Globus pallidus (tissue), 1 donor: ENCODE results near the gene SYT17.
A peak's percentile ranks its signal among the peaks of the same experiment; 100 is the strongest.

ENCODE experiments used
- DNase-seq: peaks from one replicate; pipeline ENCODE4 v3.0.0-alpha.2; 2015; ENCODE audit warnings: low spot score

The SYT17 gene, protein sequence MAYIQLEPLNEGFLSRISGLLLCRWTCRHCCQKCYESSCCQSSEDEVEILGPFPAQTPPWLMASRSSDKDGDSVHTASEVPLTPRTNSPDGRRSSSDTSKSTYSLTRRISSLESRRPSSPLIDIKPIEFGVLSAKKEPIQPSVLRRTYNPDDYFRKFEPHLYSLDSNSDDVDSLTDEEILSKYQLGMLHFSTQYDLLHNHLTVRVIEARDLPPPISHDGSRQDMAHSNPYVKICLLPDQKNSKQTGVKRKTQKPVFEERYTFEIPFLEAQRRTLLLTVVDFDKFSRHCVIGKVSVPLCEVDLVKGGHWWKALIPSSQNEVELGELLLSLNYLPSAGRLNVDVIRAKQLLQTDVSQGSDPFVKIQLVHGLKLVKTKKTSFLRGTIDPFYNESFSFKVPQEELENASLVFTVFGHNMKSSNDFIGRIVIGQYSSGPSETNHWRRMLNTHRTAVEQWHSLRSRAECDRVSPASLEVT

DNA sequence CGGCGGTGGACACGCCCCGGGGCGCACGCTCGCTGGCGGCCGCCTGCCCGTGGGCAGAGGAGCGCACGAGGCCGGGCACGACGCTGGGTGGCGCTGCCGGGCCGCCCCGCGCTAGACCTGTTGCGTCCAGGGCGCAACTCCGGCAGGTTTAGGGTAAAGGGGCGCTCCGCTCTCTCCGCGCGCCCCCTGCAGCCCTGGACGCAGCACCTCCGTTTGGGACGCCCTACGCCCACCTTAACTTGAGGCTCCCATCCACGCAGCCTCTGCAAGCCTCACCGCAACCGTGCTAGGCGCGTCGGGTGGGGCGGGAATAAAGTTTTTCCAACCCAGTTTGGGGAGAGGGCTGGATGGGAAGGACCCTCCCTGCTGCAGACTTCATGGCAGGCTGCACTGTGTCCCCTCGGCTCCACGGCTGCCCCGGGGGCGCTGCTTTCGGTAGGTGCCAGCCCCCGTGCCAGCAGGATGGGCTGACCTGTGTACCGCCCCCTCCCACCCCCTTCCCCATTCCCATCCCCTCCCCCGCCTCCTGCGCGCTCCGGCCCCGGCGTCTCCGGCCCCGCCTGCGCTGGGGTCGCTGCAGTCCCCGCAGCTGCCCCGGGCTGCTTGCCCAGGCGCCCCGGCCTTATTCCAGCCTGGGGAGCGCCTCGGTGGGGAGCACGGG, at the start of gene SYT17:
SYT17 (plus strand) TSS at position 531 of the 661 bp plus-strand sequence. CDS start 407 bp downstream, outside the sequence.
- DNase-seq, result peak; percentile 63

GRCh38 chr16:19118938-19119431, 49.1 kb upstream of the SYT17 start:
- DNase-seq, result no peak

DNA sequence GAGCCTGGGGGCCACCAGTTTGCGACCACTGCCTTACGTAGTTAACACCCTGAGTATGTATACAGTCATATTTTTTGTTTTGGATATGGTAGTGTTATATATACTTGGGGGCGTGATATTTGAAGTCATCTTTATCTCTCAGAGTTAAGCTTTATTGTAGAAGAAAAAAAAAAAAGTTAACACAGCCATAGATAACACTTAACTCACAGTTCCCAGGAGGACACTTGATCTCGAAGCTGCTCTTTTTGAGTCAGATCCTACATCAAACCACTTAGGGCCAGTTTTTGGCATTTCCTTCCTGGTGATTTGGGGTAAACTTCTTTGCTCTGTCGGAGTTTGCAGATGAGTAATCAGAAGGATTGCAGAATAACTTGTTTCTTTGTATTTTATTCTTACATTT, 48.5 kb upstream of the SYT17 start:
- no peak for DNase-seq

GRCh38 chr16:19123535-19124178, 44.4 kb upstream of the SYT17 start:
- no peak for DNase-seq

- DNase-seq, result no peak
Measured at GRCh38 chr16:19126300-19126699, 41.7 kb upstream of the SYT17 start.

- no peak for DNase-seq
Measured at GRCh38 chr16:19127205-19127604, 40.8 kb upstream of the SYT17 start.

DNA sequence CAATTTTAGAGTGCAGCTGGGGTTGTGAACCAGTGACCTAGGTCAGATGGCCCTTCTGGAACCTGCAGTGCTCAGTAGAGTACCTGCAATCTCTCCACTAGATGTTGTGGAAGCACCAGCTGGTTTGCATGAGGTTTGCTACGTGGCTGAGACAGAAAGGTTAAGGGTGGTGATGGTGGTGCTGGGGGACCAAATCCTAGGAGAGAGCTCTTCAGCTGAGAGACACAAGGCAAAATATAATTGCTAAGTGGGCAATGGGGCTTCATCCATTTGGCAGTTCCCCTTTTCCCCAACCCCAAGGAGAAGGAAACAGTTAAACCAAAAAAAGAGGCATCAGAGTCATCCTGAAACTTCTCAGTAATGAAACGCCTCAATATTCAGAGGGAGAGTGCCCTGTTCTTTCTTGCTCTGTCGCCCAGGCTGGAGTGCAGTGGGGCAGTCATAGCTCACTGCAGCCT, 40.3 kb upstream of the SYT17 start:
- DNase-seq, result no peak

DNA sequence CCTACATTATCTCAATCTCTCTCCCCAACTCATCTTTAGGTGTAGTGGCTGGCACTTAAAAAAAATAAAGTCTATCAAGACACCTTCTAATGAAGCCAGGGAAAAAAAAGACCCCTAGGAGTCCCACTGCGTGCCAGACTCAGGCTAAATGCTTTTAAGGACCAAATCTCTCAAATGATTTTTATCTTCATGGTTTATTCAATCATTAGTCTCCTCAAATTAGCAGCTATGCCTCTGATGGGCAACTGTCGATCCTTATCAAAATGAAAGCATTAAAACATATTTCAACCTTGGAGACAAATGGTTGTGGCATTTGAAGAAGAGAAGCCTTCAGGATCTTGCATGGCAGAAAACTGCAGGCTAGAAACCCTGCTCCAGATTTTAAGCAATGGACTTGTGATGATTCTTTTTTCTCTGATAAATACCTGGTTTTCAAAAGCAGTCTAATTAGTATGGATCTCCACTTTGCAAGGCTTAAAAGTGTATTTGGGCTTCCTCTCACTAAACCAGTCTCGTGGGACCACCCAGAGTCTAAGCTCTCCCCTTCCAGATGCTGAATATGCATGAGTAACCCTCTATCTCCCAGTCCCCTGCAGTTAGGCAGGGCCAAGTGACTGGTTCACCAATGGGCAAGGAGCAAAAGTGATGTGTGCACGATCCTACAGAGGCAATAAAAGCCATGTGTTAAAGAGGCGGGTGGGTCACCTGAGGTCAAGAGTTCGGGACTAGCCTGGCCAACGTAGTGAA, 39.4 kb upstream of the SYT17 start:
- DNase-seq, result no peak

GRCh38 chr16:19130385-19130784, 37.7 kb upstream of the SYT17 start:
- no peak for DNase-seq

- DNase-seq, result peak; percentile 63
Measured at GRCh38 chr16:19130852-19131824, 36.9 kb upstream of the SYT17 start.

- DNase-seq, result no peak
Measured at GRCh38 chr16:19131825-19132218, 36.2 kb upstream of the SYT17 start.

DNA sequence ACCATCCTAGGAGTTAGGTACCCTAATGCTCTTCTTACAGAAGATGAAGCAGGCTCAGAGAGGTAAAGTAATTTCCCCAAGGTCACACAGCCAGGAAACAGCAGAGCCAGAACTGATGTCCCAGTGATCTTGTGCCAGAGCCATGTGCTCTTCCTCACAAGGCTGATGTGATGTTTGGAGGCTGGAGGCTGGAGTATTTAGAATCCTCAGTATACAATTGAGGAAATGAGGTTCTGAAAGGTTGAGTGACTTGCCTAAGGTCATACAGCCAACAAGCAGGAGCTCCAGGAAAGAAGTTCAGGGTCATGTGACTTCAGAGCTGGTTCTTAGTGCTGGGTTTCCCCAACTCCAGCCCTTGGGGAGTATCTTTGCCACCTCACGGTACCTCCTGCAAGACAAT, 35.8 kb upstream of the SYT17 start:
- no peak for DNase-seq

GRCh38 chr16:19132898-19133297, 35.1 kb upstream of the SYT17 start:
- DNase-seq, result no peak

DNA sequence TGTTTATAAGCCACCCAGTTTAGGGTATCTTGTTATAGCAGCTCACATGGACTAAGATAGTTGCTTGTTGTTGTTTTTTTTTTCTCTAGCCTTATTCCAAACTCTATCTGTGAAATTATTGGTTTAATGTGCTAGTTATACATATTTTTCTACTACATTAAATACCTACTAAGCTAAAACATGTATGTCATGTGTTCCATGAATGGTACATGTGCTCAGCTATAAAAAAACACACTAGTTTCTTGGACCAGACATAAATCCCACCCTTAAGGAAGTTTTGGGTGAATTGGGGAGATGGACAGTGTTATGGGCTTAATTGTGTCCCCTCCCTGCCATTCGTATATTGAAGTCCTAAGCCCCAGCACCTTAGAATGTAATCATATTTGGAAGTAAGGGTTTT, 34.4 kb upstream of the SYT17 start:
- DNase-seq, result no peak

- no peak for DNase-seq
Measured at GRCh38 chr16:19135201-19135842, 32.7 kb upstream of the SYT17 start.

DNA sequence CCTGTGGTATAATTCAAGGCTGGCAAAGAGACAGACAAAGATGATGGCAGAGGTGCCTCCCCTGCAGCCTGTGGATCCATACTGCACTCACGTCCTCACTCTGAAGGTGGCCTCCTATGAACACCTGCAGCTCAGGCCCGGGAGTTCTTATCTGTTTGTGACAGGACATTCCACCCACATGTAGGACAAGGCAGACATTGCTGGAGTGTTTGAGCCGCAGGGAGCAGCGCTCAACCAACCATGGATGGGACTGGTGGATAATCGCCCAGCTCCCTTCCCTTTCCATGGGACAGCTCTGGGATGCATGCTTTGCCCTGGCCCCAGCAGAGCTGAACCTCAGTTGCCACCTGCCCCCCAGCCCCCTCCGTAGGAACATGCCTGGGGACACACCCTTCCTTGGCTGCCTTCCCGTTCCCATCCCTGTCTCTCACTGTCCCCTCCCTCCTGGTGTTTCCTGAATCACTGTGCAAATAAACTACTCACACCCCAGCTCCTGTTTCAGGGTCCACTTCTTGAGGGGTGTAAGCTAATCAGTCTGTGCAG, 32.1 kb upstream of the SYT17 start:
- no peak for DNase-seq

DNA sequence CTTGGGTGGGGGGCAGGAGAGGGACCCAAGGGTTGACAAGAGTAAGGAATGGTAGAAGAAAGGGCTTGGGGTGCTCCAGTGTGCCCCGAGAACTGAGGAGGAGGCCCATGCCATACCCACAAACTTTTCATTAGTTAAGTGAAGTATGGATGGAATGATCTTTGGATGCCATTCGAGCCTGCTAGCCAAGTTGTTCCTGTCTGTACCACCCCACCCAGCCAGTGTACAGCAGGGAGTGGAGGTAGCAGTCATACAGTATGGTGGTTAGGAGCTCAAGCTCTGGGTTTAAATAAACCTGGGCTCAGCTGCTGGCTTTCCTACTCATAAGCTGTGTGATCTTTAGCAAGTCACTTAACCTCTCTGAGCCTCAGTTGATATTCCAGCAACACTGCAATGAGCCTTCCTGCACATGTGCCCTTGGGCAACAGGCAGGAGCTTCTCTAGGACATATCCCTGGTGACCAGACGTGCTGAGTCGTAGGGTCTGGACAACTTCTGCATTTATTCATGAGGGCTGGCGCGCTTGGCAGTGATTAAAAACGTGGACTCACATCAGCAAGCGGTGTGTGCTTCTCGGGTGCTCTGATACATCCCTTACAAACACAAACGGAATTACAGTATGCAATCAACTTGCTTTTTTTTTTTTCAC, 31.4 kb upstream of the SYT17 start:
- DNase-seq, result no peak

GRCh38 chr16:19137201-19138128, 30.6 kb upstream of the SYT17 start:
- DNase-seq, result no peak
